Lower leg skin (tissue), 4 donors: Measurements from ENCODE around the gene UBA6. TPM values are rescaled to one million over a fixed set of nuclear protein-coding genes. Genes with fewer than 3 reads are reported as not detected.
"Not testable (repeated sequence)": the region's sequence is repeated elsewhere in the genome, so short reads cannot be mapped to it uniquely, and the experiment has no call there.

Experiments
- DNase-seq, 2 donors: peaks; one replicate each; pipeline ENCODE4 v3.0.0-alpha.2; 2019; ENCODE audit warnings: low spot score in 2 of 2
- H3K4me3 ChIP-seq: fragments of 200-600 bp; sonication (generic); 2 replicates; pipeline ENCODE4 v1.5.1; 2017; ENCODE audit warnings: mild to moderate bottlenecking, low read depth; ENCODE audit not compliant: poor library complexity, severe bottlenecking
- CTCF ChIP-seq, 3 donors: fragments of 450-650 bp; IDR thresholded peaks; one replicate each; pipeline ENCODE4 v1.5.1; 2016; ENCODE audit warnings: antibody characterized with exemption in 3 of 3, mild to moderate bottlenecking in 3 of 3, moderate library complexity in 2 of 3
- POLR2A ChIP-seq, 2 donors: fragments of 450-650 bp; IDR thresholded peaks; one replicate each; pipeline ENCODE4 v1.6.1; 2016 to 2017; ENCODE audit warnings: antibody characterized with exemption in 2 of 2, mild to moderate bottlenecking in 1 of 2, moderate library complexity in 1 of 2
- WGBS, 2 donors: methylation state at CpG; one replicate each; pipeline ENCODE4 v1.1.5; 2018; 5-methylcytosine and 5-hydroxymethylcytosine counted together
- intact Hi-C: fragments of 100-400 bp; cut with DNase I; formaldehyde crosslinking; loops from one replicate; pipeline ENCODE4 v1.15.0; 2023; ENCODE audit warnings: low total_unique reads
- total RNA-seq, 4 donors: library from RNA; depleted of rRNA; stranded (reverse); fragments of >200 nt; gene quantifications; one replicate each; pipeline ENCODE4 v1.1.0, GENCODE V29; 2016

UBA6 gene
- total RNA-seq, 4 donors from 2014 or later = 37.0 to 59.9 (median 43.4) TPM

DNA sequence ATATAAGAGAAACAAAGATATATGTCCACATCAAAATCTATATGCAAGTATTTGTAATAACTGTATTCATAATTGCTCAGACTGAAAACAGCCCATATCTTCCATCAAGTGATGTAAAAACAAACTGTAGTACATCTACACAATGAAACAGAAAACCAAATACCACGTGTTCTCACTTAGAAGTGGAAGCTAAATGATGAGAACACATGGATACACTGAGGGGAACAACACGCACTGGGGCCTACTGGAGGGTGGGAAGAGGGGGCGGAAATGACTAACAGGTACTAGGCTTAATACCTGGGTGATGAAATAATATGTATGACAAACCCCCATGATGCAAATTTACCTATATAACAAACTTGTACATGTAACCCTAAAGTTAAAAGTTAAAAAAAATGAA lies 42.7 kb downstream of the UBA6 start:
- WGBS, 2 donors = 95 to 99% methylated on average over 3 of the region's 3 CpGs
- no peak overlapping the region for H3K4me3 ChIP-seq
- intact Hi-C loops = no loop called here
- DNase-seq = no peak
- TF ChIP-seq CTCF (IDR thresholded peaks at IDR 0.05) (no peak), POLR2A (IDR thresholded peaks at IDR 0.05) (no peak)

DNA sequence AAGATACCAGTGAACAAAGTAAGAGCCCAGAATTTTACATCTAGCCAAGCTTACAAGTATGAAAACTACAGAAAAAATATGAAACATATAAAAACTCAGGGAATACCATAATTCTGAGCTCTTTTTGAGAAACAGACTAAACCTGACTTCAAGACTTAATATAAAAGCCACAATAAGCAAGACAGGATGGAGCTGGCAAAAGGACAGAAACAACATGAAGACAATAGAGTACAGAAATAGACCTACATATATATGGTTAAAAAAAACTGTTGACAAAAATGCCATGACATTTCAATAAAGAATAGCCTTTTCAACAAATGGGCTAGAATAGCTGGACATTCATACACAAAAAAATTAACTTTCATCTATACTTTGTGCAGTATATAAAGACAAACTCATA lies 49.4 kb downstream of the UBA6 start:
- intact Hi-C loops = no loop called here
- no peak for DNase-seq
- no peak overlapping the region for H3K4me3 ChIP-seq
- TF ChIP-seq CTCF (IDR thresholded peaks at IDR 0.05) (no peak), POLR2A (IDR thresholded peaks at IDR 0.05) (no peak)

- no peak for DNase-seq
- H3K4me3 ChIP-seq = no peak overlapping the region
- 84 to 86% methylated on average over 5 of the region's 5 CpGs for WGBS, 2 donors
- intact Hi-C loops = no loop called here
- no peak for TF ChIP-seq CTCF (IDR thresholded peaks at IDR 0.05)
- TF ChIP-seq POLR2A (IDR thresholded peaks at IDR 0.05) = no peak
These were observed 62.8 kb downstream of the UBA6 start for GRCh38 chr4:67638136-67638535.

- H3K4me3 ChIP-seq, DNase-seq, intact Hi-C loops: not testable (repeated sequence)
- 96% methylated on average over 10 of the region's 30 CpGs; no CpG with 5 or more reads in 1 of the 2 donors for WGBS, 2 donors
These were observed 64.0 kb downstream of the UBA6 start for GRCh38 chr4:67636978-67637377.

DNA sequence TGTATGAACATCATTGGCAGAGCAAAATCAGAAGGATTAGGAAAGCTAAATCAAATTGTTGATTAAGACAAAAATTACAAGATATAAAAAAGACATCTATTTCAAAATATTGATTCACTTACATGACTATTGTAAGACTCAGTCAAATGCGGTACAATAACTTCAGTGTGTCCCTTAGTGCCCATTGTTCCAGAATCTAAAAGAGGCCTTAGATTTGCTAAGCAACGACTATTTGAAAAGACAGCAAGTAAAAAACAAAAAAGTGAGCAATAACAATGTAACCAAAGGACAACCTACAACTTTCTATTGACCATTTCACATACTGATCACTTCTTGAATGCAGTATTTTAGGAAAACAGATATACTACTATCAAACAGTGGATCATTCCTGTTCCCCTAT lies 65.6 kb downstream of the UBA6 start:
- 95 to 96% methylated on average over 2 of the region's 2 CpGs for WGBS, 2 donors
- no peak for DNase-seq
- H3K4me3 ChIP-seq = no peak overlapping the region
- TF ChIP-seq POLR2A (IDR thresholded peaks at IDR 0.05) = no peak
- no peak for TF ChIP-seq CTCF (IDR thresholded peaks at IDR 0.05)
- intact Hi-C loops = no loop called here

DNA sequence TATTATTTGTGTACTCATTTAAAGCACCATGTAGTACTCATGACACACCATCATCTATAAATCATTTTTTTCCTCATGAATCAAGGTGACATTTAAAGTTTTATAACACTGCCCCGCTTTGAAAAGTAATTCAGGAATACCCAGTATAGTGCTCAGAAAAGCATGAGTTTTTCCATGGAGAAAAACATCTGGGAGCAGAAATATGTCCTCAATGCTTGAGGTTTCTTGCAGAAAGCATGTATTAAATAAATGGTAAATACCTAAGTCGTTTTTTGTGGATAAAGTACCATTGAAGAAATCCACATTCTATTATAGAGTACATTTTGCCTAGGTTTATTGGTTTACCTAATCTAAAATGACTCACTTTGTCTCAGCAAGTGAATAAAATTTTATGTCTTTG lies 66.2 kb downstream of the UBA6 start:
- DNase-seq = no peak
- TF ChIP-seq CTCF (IDR thresholded peaks at IDR 0.05) (no peak), POLR2A (IDR thresholded peaks at IDR 0.05) (no peak)
- no peak overlapping the region for H3K4me3 ChIP-seq
- intact Hi-C loops = no loop called here
- WGBS, 2 donors = 79 to 82% methylated on average over 2 of the region's 2 CpGs
